Natural killer cell (primary cell): ENCODE results near the gene CPA5. TPM values are rescaled to one million over a fixed set of nuclear protein-coding genes. Genes with fewer than 3 reads are reported as not detected.

ENCODE experiments used
- ATAC-seq, 3 donors: fragments of 150-1000 bp in 2 of 3; fragments of 200-7000 bp in 1 of 3; cut with Tn5 transposase; 1 replicate in 1 of 3; 2 replicates in 2 of 3; pipeline ENCODE4 v1.10.0; 2021; ENCODE audit warnings: mild to moderate bottlenecking in 2 of 3, moderate library complexity in 2 of 3
- DNase-seq, 2 donors: peaks; one replicate each; pipeline versions ENCODE4 v3.0.0 to v3.0.0-alpha.2; 2013 to 2021; ENCODE audit warnings: mixed read lengths in 1 of 2
- H3K27ac ChIP-seq: one replicate; pipeline ENCODE4 v1.5.1; 2013; ENCODE audit warnings: mild to moderate bottlenecking, low read length
- H3K27me3 ChIP-seq: one replicate; pipeline ENCODE4 v1.6.1; 2013; ENCODE audit warnings: low read length; ENCODE audit not compliant: control insufficient read depth, insufficient read depth
- H3K36me3 ChIP-seq: one replicate; pipeline ENCODE4 v1.6.1; 2013; ENCODE audit warnings: low read length; ENCODE audit not compliant: control insufficient read depth, insufficient read depth
- H3K4me1 ChIP-seq: one replicate; pipeline ENCODE4 v1.6.1; 2013; ENCODE audit warnings: low read length; ENCODE audit not compliant: control insufficient read depth, insufficient read depth
- H3K4me3 ChIP-seq: one replicate; pipeline ENCODE4 v1.5.1; 2013; ENCODE audit warnings: low read length
- H3K9me3 ChIP-seq: one replicate; pipeline ENCODE4 v1.6.1; 2013; ENCODE audit warnings: low read length; ENCODE audit not compliant: control insufficient read depth, insufficient read depth
- H3K27ac Mint-ChIP-seq, 2 donors: one replicate each; pipeline ENCODE4 v1.8.0; 2022; ENCODE audit warnings: mild to moderate bottlenecking in 2 of 2, mixed read lengths in 2 of 2, moderate library complexity in 1 of 2
- H3K27me3 Mint-ChIP-seq, 2 donors: one replicate each; pipeline ENCODE4 v1.8.0; 2022; ENCODE audit warnings: low read depth in 2 of 2, mixed read lengths in 2 of 2
- H3K36me3 Mint-ChIP-seq: one replicate; pipeline ENCODE4 v1.8.0; 2022; ENCODE audit warnings: mixed read lengths
- H3K4me1 Mint-ChIP-seq, 2 donors: one replicate each; pipeline ENCODE4 v1.8.0; 2022; ENCODE audit warnings: mixed read lengths in 2 of 2
- H3K4me3 Mint-ChIP-seq: one replicate; pipeline ENCODE4 v1.8.0; 2022; ENCODE audit warnings: mild to moderate bottlenecking, moderate library complexity, mixed read lengths
- H3K9me3 Mint-ChIP-seq, 2 donors: one replicate each; pipeline ENCODE4 v1.8.0; 2022; ENCODE audit warnings: mixed read lengths in 2 of 2
- WGBS: methylation state at CpG from one replicate; pipeline ENCODE4 v1.1.7; 2013; ENCODE audit warnings: missing lambda C conversion rate; ENCODE audit not compliant: insufficient coverage; 5-methylcytosine and 5-hydroxymethylcytosine counted together
- intact Hi-C: fragments of 100-400 bp; cut with micrococcal nuclease; formaldehyde crosslinking; loops from one replicate; pipeline ENCODE4 v1.14.2; 2022
- total RNA-seq, 4 donors: library from RNA; stranded (reverse); fragments of 120-200 nt in 1 of 4; gene quantifications; one replicate each; pipeline versions ENCODE4 v1.2.3 to v1.2.4, GENCODE V29; 2013 to 2022
- TF ChIP-seq, protein P1 (sequence below): fragments of 200-600 bp; IDR thresholded peaks from one replicate; pipeline ENCODE4 v1.8.0; 2022; ENCODE audit warnings: antibody characterized with exemption

Gene CPA5
- total RNA-seq, 3 donors from 2014 or later (not counting 1 experiment from before 2014, with no cell fraction given): not detected

DNA sequence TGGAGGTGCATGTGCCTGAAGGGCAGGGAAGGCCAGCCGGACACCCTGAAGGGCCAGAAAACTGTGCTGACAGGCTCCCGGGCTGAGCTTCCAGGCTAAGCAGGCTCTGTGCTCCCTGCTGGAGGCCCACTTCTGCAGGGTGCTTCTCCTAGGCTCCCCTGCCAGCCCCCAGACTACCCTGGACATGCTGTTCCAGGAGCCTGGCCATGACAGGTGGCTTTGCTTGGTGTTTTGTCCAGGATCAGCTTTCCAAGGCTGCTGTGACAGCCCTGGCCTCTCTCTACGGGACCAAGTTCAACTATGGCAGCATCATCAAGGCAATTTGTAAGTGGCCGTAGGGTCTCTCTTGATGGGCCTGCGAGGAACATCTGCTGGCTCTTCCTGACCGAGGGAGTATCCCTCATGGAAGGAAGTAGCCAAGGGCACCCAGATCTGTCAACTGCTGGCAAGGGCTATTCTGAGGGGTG lies 41.0 kb downstream of the CPA5 start:
- Histone ChIP-seq H3K4me3 (no peak overlapping the region), H3K9me3 (no peaks in the 10 kb centered on the region), H3K4me1 (no peaks in the 10 kb centered on the region), H3K27ac (no peak overlapping the region), H3K36me3 (no peaks in the 10 kb centered on the region), H3K27me3 (no peaks in the 10 kb centered on the region)
- ATAC-seq (no peak), DNase-seq (no peak)
- Mint-ChIP-seq H3K9me3 (no peaks in the 10 kb centered on the region), H3K27ac (no peak overlapping the region), H3K4me1 (no peaks in the 10 kb centered on the region), H3K27me3 (no peaks in the 10 kb centered on the region), H3K4me3 (no peak overlapping the region), H3K36me3 (no peaks in the 10 kb centered on the region)
- intact Hi-C loops: no loop called here
- TF ChIP-seq, protein P1, sequence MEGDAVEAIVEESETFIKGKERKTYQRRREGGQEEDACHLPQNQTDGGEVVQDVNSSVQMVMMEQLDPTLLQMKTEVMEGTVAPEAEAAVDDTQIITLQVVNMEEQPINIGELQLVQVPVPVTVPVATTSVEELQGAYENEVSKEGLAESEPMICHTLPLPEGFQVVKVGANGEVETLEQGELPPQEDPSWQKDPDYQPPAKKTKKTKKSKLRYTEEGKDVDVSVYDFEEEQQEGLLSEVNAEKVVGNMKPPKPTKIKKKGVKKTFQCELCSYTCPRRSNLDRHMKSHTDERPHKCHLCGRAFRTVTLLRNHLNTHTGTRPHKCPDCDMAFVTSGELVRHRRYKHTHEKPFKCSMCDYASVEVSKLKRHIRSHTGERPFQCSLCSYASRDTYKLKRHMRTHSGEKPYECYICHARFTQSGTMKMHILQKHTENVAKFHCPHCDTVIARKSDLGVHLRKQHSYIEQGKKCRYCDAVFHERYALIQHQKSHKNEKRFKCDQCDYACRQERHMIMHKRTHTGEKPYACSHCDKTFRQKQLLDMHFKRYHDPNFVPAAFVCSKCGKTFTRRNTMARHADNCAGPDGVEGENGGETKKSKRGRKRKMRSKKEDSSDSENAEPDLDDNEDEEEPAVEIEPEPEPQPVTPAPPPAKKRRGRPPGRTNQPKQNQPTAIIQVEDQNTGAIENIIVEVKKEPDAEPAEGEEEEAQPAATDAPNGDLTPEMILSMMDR: no peak
- 96% methylated on average over 6 of the region's 6 CpGs for WGBS

DNA sequence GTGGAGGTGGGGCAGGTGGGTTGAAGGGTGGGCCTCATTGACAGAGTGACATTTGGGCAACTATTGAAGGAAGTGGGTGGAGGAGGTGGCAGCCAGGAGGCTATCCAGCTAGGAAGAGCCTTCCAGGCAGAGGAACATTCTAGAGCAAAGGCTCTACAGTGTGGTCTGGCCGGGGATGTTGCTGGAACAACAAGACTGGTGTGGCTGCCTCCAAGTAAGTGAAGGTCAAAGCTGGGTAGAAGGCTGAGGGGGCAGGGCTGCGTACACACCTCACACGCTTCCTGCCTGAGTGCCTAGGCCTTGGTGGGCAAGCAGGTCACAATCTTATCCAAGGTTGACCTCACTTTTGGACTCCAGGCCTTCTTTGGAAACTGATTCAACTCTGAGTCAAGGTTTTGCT lies 42.3 kb downstream of the CPA5 start:
- ATAC-seq: no peak
- no peaks in the 10 kb centered on the region for H3K9me3 ChIP-seq
- no peaks in the 10 kb centered on the region for H3K9me3 Mint-ChIP-seq
- no peak overlapping the region for H3K27ac ChIP-seq
- 95% methylated on average over 3 of the region's 3 CpGs for WGBS
- TF ChIP-seq, protein P1: no peak
- no peak overlapping the region for H3K27ac Mint-ChIP-seq
- H3K4me1 Mint-ChIP-seq: no peaks in the 10 kb centered on the region
- no peak overlapping the region for H3K4me3 Mint-ChIP-seq
- no peaks in the 10 kb centered on the region for H3K27me3 ChIP-seq
- intact Hi-C loops: no loop called here
- no peaks in the 10 kb centered on the region for H3K27me3 Mint-ChIP-seq
- no peaks in the 10 kb centered on the region for H3K4me1 ChIP-seq
- no peaks in the 10 kb centered on the region for H3K36me3 Mint-ChIP-seq
- no peaks in the 10 kb centered on the region for H3K36me3 ChIP-seq
- no peak for DNase-seq
- H3K4me3 ChIP-seq: no peak overlapping the region

DNA sequence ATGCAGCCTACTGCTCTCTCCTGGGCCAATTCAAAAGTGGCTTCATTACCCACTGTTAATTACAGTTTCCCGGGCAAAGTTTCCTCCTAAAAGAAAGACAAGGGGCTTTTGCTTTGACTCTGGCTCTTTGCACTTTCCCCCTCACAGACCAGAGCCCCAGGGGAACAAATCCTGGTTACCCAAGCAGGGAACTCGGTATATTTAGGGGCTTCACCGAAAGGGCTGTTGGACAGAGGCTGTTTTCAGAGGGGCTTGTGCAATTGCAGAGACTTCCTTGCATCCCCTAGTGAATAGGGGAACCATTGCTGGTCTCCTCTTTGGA lies 42.7 kb downstream of the CPA5 start:
- Mint-ChIP-seq H3K4me1 (no peaks in the 10 kb centered on the region), H3K36me3 (no peaks in the 10 kb centered on the region), H3K27ac (no peak overlapping the region), H3K27me3 (no peaks in the 10 kb centered on the region), H3K4me3 (no peak overlapping the region), H3K9me3 (no peaks in the 10 kb centered on the region)
- Histone ChIP-seq H3K36me3 (no peaks in the 10 kb centered on the region), H3K4me1 (no peaks in the 10 kb centered on the region), H3K4me3 (no peak overlapping the region), H3K27me3 (no peaks in the 10 kb centered on the region), H3K27ac (no peak overlapping the region), H3K9me3 (no peaks in the 10 kb centered on the region)
- no peak for ATAC-seq
- intact Hi-C loops: no loop called here
- 91% methylated on average over 3 of the region's 3 CpGs for WGBS
- TF ChIP-seq, protein P1: no peak
- DNase-seq: no peak

DNA sequence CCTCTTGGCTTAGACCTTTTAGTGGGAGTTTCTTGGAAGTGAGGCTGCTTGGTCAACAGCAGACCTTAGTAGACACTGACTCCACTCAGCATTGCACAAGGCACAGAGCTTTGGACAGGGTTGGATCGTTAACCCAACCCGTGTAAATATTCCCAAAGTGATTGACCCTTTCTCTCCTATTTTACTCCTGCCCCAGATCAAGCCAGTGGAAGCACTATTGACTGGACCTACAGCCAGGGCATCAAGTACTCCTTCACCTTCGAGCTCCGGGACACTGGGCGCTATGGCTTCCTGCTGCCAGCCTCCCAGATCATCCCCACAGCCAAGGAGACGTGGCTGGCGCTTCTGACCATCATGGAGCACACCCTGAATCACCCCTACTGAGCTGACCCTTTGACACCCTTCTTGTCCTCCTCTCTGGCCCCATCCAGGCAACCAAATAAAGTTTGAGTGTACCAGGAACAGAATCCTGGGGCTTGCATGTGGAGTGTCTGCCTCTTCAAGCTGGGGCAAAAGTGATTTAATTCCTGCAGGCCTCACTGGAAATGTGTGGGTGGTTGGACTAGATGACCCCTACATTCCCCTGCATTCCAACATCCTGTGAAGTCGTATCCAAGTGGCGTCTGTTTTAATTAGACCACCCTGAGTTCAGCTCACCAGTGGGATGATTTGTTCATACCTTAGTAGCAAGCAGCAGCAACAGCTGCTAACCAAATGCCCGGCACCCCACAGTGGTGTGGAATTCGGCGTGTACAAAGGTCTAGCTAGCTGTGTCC lies 43.2 kb downstream of the CPA5 start:
- no peaks in the 10 kb centered on the region for H3K4me1 Mint-ChIP-seq
- H3K9me3 ChIP-seq: no peaks in the 10 kb centered on the region
- H3K27ac Mint-ChIP-seq: no peak overlapping the region
- H3K27me3 ChIP-seq: no peaks in the 10 kb centered on the region
- TF ChIP-seq, protein P1: no peak
- no peak overlapping the region for H3K4me3 Mint-ChIP-seq
- no peak overlapping the region for H3K4me3 ChIP-seq
- 92% methylated on average over 12 of the region's 12 CpGs for WGBS
- ATAC-seq (no peak), DNase-seq (no peak)
- no peak overlapping the region for H3K27ac ChIP-seq
- no peaks in the 10 kb centered on the region for H3K27me3 Mint-ChIP-seq
- intact Hi-C loops: no loop called here
- no peaks in the 10 kb centered on the region for H3K36me3 Mint-ChIP-seq
- H3K4me1 ChIP-seq: no peaks in the 10 kb centered on the region
- H3K9me3 Mint-ChIP-seq: no peaks in the 10 kb centered on the region
- no peaks in the 10 kb centered on the region for H3K36me3 ChIP-seq
